Activated T-helper 2 cell treated with anti-CD3 and anti-CD28 coated beads, Interferon-gamma antibody, Interleukin-2, Interleukin-4, amounts not matched to agents 10 μg/mL and 5 μg/mL and 100 μg/mL, durations not matched to agents 14 hours and 24 hours and 36 hours (primary cell): ENCODE data around the gene PRR16. TPM values are rescaled to one million over a fixed set of nuclear protein-coding genes. Genes with fewer than 3 reads are reported as not detected.
"Not testable (repeated sequence)": the region's sequence is repeated elsewhere in the genome, so short reads cannot be mapped to it uniquely, and the experiment has no call there.

ENCODE experiments used
- DNase-seq: peaks from one replicate; pipeline ENCODE4 v3.0.0; 2021; ENCODE audit warnings: low spot score
- H3K27ac Mint-ChIP-seq: one replicate; pipeline ENCODE4 v1.8.0; 2021; ENCODE audit warnings: mixed read lengths
- H3K27me3 Mint-ChIP-seq: one replicate; pipeline ENCODE4 v1.8.0; 2021; ENCODE audit warnings: low read depth, mixed read lengths
- H3K36me3 Mint-ChIP-seq: one replicate; pipeline ENCODE4 v1.8.0; 2021; ENCODE audit warnings: low read depth, mixed read lengths
- H3K4me1 Mint-ChIP-seq: one replicate; pipeline ENCODE4 v1.8.0; 2021; ENCODE audit warnings: low read depth, mixed read lengths
- H3K4me3 Mint-ChIP-seq: one replicate; pipeline ENCODE4 v1.8.0; 2021; ENCODE audit warnings: low read depth, mild to moderate bottlenecking, moderate library complexity, mixed read lengths
- H3K9me3 Mint-ChIP-seq: one replicate; pipeline ENCODE4 v1.8.0; 2021; ENCODE audit warnings: mixed read lengths
- intact Hi-C: fragments of 100-400 bp; cut with micrococcal nuclease; formaldehyde crosslinking; loops from one replicate; pipeline ENCODE4 v1.15.1; 2023
- total RNA-seq: library from RNA; stranded (reverse); gene quantifications from 2 replicates; pipeline ENCODE4 v1.2.3, GENCODE V29; 2022

The PRR16 gene
- total RNA-seq, 1 donor from 2014 or later: not detected

- H3K27me3 Mint-ChIP-seq, H3K9me3 Mint-ChIP-seq, intact Hi-C loops, DNase-seq, H3K36me3 Mint-ChIP-seq, H3K4me3 Mint-ChIP-seq, H3K27ac Mint-ChIP-seq, H3K4me1 Mint-ChIP-seq: not testable (repeated sequence)
These were observed 238.9 kb downstream of the PRR16 start for GRCh38 chr5:120702817-120703538.

GRCh38 chr5:120703918-120704587 is 240.0 kb downstream of the PRR16 start:
- intact Hi-C loops: no loop called here

GRCh38 chr5:120706877-120707276 is 242.8 kb downstream of the PRR16 start:
- DNase-seq: no peak
- Mint-ChIP-seq H3K27ac (no peak overlapping the region), H3K36me3 (no peaks in the 10 kb centered on the region), H3K9me3 (no peaks in the 10 kb centered on the region), H3K27me3 (no peaks in the 10 kb centered on the region), H3K4me3 (no peak overlapping the region), H3K4me1 (no peaks in the 10 kb centered on the region)
- intact Hi-C loops: no loop called here

More at GRCh38 chr5:120703918-120704587, 240.0 kb downstream of the PRR16 start:
- no peaks in the 10 kb centered on the region for H3K9me3 Mint-ChIP-seq
- H3K4me1 Mint-ChIP-seq: no peaks in the 10 kb centered on the region
- no peak overlapping the region for H3K27ac Mint-ChIP-seq
- H3K27me3 Mint-ChIP-seq: no peaks in the 10 kb centered on the region
- DNase-seq: no peak
- H3K36me3 Mint-ChIP-seq: no peaks in the 10 kb centered on the region
- H3K4me3 Mint-ChIP-seq: no peak overlapping the region

- Mint-ChIP-seq H3K27me3 (no peaks in the 10 kb centered on the region), H3K27ac (no peak overlapping the region), H3K9me3 (no peaks in the 10 kb centered on the region), H3K4me3 (no peak overlapping the region), H3K36me3 (no peaks in the 10 kb centered on the region), H3K4me1 (no peaks in the 10 kb centered on the region)
- intact Hi-C loops: no loop called here
- no peak for DNase-seq
These were observed 253.3 kb downstream of the PRR16 start for GRCh38 chr5:120717381-120717780.

- H3K27ac Mint-ChIP-seq: no peak overlapping the region
- H3K4me3 Mint-ChIP-seq: no peak overlapping the region
- H3K4me1 Mint-ChIP-seq: no peaks in the 10 kb centered on the region
- H3K9me3 Mint-ChIP-seq: no peaks in the 10 kb centered on the region
- intact Hi-C loops: no loop called here
- H3K36me3 Mint-ChIP-seq: no peaks in the 10 kb centered on the region
- DNase-seq: no peak
- H3K27me3 Mint-ChIP-seq: no peaks in the 10 kb centered on the region
These were observed 266.1 kb downstream of the PRR16 start for GRCh38 chr5:120730214-120730613.

GRCh38 chr5:120734033-120734432 is 269.9 kb downstream of the PRR16 start:
- H3K27me3 Mint-ChIP-seq: no peaks in the 10 kb centered on the region
- H3K4me3 Mint-ChIP-seq: no peak overlapping the region
- H3K4me1 Mint-ChIP-seq: no peaks in the 10 kb centered on the region
- peaks cover 4% of the 10 kb centered on the region for H3K9me3 Mint-ChIP-seq
- intact Hi-C loops: no loop called here
- H3K27ac Mint-ChIP-seq: no peak overlapping the region
- H3K36me3 Mint-ChIP-seq: no peaks in the 10 kb centered on the region
- DNase-seq: no peak

GRCh38 chr5:120735076-120735475 is 271.0 kb downstream of the PRR16 start:
- no peaks in the 10 kb centered on the region for H3K4me1 Mint-ChIP-seq
- no peak for DNase-seq
- H3K36me3 Mint-ChIP-seq: no peaks in the 10 kb centered on the region
- peaks cover 4% of the 10 kb centered on the region for H3K9me3 Mint-ChIP-seq
- no peak overlapping the region for H3K4me3 Mint-ChIP-seq
- H3K27ac Mint-ChIP-seq: no peak overlapping the region
- intact Hi-C loops: no loop called here
- no peaks in the 10 kb centered on the region for H3K27me3 Mint-ChIP-seq
